A549 (cell line): ENCODE measurements around the gene OR2T27.

ENCODE experiments used
- BHLHE40 ChIP-seq: IDR thresholded peaks from 2 replicates; pipeline ENCODE4 v1.6.1; 2012; ENCODE audit warnings: low read depth, low read length, inconsistent platforms
- JUN ChIP-seq, 2 experiments: fragments of >200 bp; sonication (Bioruptor Twin); formaldehyde crosslinking; IDR thresholded peaks; 2 replicates in 1 of 2; 3 replicates in 1 of 2; pipeline ENCODE4 v1.6.1; 2016 to 2017
- KDM1A ChIP-seq: fragments of 200-600 bp; sonication (generic); IDR thresholded peaks from 2 replicates; pipeline ENCODE4 v1.6.1; 2016; ENCODE audit warnings: low read depth, mild to moderate bottlenecking
- PHF8 ChIP-seq: fragments of 200-600 bp; sonication (generic); IDR thresholded peaks from 2 replicates; pipeline ENCODE4 v1.6.1; 2016; ENCODE audit warnings: low read depth, mild to moderate bottlenecking, antibody characterized with exemption, moderate library complexity, borderline replicate concordance
- POLR2A ChIP-seq: IDR thresholded peaks from 2 replicates; pipeline ENCODE4 v1.6.1; 2012; ENCODE audit warnings: mild to moderate bottlenecking, low read length
- RFX5 ChIP-seq: fragments of 450-650 bp; IDR thresholded peaks from 2 replicates; pipeline ENCODE4 v1.7.1; 2014; ENCODE audit warnings: antibody characterized with exemption, mild to moderate bottlenecking, moderate library complexity
- SMC3 ChIP-seq: fragments of >200 bp; sonication (Bioruptor Twin); formaldehyde crosslinking; IDR thresholded peaks from 3 replicates; pipeline ENCODE4 v1.6.1; 2018; ENCODE audit warnings: inconsistent platforms
- TF ChIP-seq, protein P1 (sequence below): fragments of >200 bp; sonication (Bioruptor Twin); formaldehyde crosslinking; IDR thresholded peaks from 3 replicates; pipeline ENCODE4 v1.5.1; 2016

- TF ChIP-seq, protein P1, sequence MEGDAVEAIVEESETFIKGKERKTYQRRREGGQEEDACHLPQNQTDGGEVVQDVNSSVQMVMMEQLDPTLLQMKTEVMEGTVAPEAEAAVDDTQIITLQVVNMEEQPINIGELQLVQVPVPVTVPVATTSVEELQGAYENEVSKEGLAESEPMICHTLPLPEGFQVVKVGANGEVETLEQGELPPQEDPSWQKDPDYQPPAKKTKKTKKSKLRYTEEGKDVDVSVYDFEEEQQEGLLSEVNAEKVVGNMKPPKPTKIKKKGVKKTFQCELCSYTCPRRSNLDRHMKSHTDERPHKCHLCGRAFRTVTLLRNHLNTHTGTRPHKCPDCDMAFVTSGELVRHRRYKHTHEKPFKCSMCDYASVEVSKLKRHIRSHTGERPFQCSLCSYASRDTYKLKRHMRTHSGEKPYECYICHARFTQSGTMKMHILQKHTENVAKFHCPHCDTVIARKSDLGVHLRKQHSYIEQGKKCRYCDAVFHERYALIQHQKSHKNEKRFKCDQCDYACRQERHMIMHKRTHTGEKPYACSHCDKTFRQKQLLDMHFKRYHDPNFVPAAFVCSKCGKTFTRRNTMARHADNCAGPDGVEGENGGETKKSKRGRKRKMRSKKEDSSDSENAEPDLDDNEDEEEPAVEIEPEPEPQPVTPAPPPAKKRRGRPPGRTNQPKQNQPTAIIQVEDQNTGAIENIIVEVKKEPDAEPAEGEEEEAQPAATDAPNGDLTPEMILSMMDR: no peak
- no peak for TF ChIP-seq POLR2A
- TF ChIP-seq JUN (IDR thresholded peaks at IDR 0.05): no peak
- no peak for TF ChIP-seq BHLHE40
- no peak for TF ChIP-seq PHF8
- no peak for TF ChIP-seq RFX5
- no peak for TF ChIP-seq SMC3
- TF ChIP-seq KDM1A: no peak
Measured at GRCh38 chr1:248670003-248670402, 14.7 kb upstream of the OR2T27 start.
